Measurements from ENCODE around the gene NKX1-2.

GRCh38 chr10:124450783-124451057 is 885 bp upstream of the NKX1-2 start:
- TF ChIP-seq CTCF (IDR thresholded peaks at IDR 0.05) (no peak), KDM1A (IDR thresholded peaks at IDR 0.05; ENCODE audit: low read depth) (no peak), ELK1 (IDR thresholded peaks at IDR 0.05; ENCODE audit: low read depth, low read length) (no peak), RARB (CRISPR knock-in tag; IDR thresholded peaks at IDR 0.05) (no peak), HMGXB4 (CRISPR knock-in tag; IDR thresholded peaks at IDR 0.05; ENCODE audit: borderline replicate concordance) (no peak), POLR2A (IDR thresholded peaks at IDR 0.05; ENCODE audit: low read length) (no peak)
